Chondrocyte (in vitro differentiated cells): ENCODE data around the gene SEC61B. TPM values are rescaled to one million over a fixed set of nuclear protein-coding genes. Genes with fewer than 3 reads are reported as not detected.

Experiments
- DNase-seq: peaks from one replicate; pipeline ENCODE4 v3.0.0; 2021; ENCODE audit warnings: mixed read lengths, low spot score
- H3K27ac Mint-ChIP-seq: one replicate; pipeline ENCODE4 v1.8.0; 2021; ENCODE audit warnings: mild to moderate bottlenecking, moderate library complexity, mixed read lengths; ENCODE audit not compliant: unreplicated experiment
- H3K27me3 Mint-ChIP-seq: 2 replicates; pipeline ENCODE4 v1.8.0; 2021; ENCODE audit warnings: low read depth, mixed read lengths
- H3K36me3 Mint-ChIP-seq: 2 replicates; pipeline ENCODE4 v1.8.0; 2021; ENCODE audit warnings: low read depth, mixed read lengths
- H3K4me1 Mint-ChIP-seq: 2 replicates; pipeline ENCODE4 v1.8.0; 2021; ENCODE audit warnings: low read depth, mild to moderate bottlenecking, mixed read lengths
- H3K4me3 Mint-ChIP-seq: one replicate; pipeline ENCODE4 v1.8.0; 2021; ENCODE audit warnings: mild to moderate bottlenecking, moderate library complexity, mixed read lengths; ENCODE audit not compliant: unreplicated experiment
- H3K9me3 Mint-ChIP-seq: 2 replicates; pipeline ENCODE4 v1.8.0; 2021; ENCODE audit warnings: low read depth, mixed read lengths
- total RNA-seq: library from RNA; stranded (reverse); gene quantifications from 3 replicates; pipeline ENCODE4 v1.2.1, GENCODE V29; 2021
- TF ChIP-seq, protein P1 (sequence below): fragments of 200-600 bp; sonication (generic); IDR thresholded peaks from 2 replicates; pipeline ENCODE4 v1.5.0; 2021; ENCODE audit warnings: antibody characterized with exemption, mild to moderate bottlenecking, moderate library complexity

SEC61B gene
- total RNA-seq, 1 donor from 2014 or later: 167 TPM

DNA sequence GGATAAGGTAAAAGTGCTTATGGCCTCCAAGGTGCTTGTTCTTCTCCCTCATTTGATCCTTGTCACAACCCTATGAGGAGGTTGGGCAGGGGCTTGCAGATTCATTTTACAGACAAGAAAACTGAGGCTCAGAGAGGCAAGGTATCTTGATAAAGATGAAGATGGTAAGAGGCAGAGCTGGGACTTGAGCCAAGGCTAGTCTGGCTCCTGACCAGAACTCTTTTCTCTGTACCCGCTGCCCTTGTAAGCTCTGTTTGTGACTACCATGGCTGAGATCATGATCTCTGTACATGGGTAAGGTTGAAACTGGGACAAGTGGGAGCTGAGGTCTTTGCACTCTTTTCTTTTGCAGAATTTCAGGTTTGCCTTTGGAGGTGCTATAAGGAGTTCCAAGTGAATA, 33.6 kb downstream of the SEC61B start:
- TF ChIP-seq, protein P1, sequence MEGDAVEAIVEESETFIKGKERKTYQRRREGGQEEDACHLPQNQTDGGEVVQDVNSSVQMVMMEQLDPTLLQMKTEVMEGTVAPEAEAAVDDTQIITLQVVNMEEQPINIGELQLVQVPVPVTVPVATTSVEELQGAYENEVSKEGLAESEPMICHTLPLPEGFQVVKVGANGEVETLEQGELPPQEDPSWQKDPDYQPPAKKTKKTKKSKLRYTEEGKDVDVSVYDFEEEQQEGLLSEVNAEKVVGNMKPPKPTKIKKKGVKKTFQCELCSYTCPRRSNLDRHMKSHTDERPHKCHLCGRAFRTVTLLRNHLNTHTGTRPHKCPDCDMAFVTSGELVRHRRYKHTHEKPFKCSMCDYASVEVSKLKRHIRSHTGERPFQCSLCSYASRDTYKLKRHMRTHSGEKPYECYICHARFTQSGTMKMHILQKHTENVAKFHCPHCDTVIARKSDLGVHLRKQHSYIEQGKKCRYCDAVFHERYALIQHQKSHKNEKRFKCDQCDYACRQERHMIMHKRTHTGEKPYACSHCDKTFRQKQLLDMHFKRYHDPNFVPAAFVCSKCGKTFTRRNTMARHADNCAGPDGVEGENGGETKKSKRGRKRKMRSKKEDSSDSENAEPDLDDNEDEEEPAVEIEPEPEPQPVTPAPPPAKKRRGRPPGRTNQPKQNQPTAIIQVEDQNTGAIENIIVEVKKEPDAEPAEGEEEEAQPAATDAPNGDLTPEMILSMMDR: no peak
- H3K27ac Mint-ChIP-seq: no peak overlapping the region

DNA sequence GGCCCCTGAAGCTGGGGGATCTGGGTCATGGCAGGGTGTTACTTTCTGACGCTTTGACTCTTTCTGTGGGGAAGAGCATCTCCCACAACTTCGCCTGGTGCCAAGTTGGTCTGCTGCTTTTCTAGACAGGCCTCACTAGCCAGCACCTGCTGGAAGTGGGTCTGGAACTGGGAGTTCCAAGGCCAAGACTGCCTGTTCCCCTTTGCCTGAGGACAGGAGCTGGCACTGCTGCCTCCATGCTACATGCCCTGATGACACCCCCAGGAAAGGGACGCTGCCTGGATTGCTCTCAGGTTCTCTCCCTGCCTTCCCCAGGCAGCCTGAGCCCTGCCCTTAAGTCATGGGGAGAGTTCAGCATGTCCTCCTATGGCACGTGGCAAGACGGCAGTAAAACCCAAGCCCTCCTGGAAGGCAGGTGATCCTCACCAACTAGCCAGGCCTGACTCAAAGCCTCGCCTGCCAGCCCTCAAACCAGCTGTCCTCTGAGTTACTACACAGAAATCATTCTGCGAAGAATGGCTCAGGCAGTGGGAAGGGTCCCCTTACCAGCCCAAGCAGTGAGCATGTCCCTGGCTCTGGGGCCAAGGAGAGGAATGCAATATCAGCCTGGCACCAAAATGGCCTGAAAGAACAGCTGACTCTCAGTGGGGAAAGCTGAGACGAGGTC, 35.8 kb downstream of the SEC61B start:
- DNase-seq: no peak
- H3K4me1 Mint-ChIP-seq: peaks cover 5% of the 10 kb centered on the region
- H3K36me3 Mint-ChIP-seq: no peaks in the 10 kb centered on the region
- no peaks in the 10 kb centered on the region for H3K9me3 Mint-ChIP-seq
- TF ChIP-seq, protein P1: no peak
- no peaks in the 10 kb centered on the region for H3K27me3 Mint-ChIP-seq
- no peak overlapping the region for H3K4me3 Mint-ChIP-seq
- no peak overlapping the region for H3K27ac Mint-ChIP-seq

More for the DNA sequence above, 33.6 kb downstream of the SEC61B start:
- no peaks in the 10 kb centered on the region for H3K36me3 Mint-ChIP-seq
- H3K4me1 Mint-ChIP-seq: peaks cover 5% of the 10 kb centered on the region
- H3K27me3 Mint-ChIP-seq: no peaks in the 10 kb centered on the region
- DNase-seq: no peak
- H3K4me3 Mint-ChIP-seq: no peak overlapping the region
- no peaks in the 10 kb centered on the region for H3K9me3 Mint-ChIP-seq

DNA sequence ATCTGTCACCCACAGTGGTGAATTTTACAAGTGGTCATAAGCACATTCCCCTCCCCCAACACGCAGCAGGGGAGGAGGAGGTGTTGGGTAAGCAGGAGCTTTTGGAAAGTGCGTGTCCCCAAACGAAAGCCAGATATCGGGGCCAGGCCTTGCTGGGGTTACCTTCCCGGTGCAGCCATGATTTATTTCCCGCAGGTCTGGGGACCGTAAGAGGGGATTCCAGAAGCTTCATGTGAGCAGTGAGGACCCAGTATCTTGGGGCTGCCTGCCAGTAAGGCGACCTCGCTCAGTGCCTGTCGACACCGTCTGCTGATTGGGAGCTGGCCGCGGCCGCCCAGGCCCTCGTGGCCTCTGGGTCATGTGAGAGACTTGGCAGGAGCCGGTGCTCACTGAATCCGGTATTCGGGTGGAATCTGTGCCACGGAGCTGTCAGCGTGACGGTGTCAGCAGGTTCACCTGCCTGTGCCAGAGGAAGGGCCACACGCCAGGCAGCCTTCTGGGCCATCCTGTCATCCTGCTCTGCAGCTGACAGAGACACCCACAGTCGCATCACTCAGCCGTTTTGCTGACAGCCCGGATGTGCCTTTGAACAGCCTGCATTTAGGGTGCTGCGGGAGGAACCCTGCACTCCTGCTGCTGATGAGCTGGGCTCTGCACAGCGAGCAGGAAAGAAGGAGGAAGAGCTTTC, 37.3 kb downstream of the SEC61B start:
- Mint-ChIP-seq H3K4me1 (peaks cover 5% of the 10 kb centered on the region), H3K9me3 (no peaks in the 10 kb centered on the region), H3K27ac (no peak overlapping the region), H3K4me3 (peak overlapping the region; percentile 51), H3K27me3 (no peaks in the 10 kb centered on the region), H3K36me3 (peaks cover 2% of the 10 kb centered on the region)
- TF ChIP-seq, protein P1: no peak
- peak; percentile 91 for DNase-seq

DNA sequence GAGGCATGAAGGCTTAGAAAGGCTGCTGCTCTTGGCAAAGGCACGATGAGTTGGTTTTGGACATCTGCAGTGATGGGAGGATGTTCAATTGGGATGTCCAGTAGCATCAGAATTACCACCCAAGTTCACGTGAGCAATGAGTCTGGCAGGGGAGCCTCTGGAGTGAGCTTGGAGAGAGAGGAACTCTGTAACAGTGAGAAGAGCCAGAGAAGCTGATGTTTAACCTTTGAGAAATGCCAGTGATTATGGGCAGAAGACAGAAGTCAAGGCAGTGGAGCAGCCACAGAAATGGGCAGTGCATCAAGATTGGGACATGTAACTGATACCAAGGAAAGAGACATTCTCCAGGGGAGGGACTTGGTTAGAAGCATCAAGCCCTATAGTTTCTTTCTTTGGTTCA, 39.8 kb downstream of the SEC61B start:
- H3K27me3 Mint-ChIP-seq: no peaks in the 10 kb centered on the region
- H3K4me3 Mint-ChIP-seq: no peak overlapping the region
- peaks cover 2% of the 10 kb centered on the region for H3K36me3 Mint-ChIP-seq
- TF ChIP-seq, protein P1: no peak
- H3K9me3 Mint-ChIP-seq: no peaks in the 10 kb centered on the region
- DNase-seq: no peak
- H3K27ac Mint-ChIP-seq: no peak overlapping the region
- H3K4me1 Mint-ChIP-seq: peaks cover 12% of the 10 kb centered on the region

DNA sequence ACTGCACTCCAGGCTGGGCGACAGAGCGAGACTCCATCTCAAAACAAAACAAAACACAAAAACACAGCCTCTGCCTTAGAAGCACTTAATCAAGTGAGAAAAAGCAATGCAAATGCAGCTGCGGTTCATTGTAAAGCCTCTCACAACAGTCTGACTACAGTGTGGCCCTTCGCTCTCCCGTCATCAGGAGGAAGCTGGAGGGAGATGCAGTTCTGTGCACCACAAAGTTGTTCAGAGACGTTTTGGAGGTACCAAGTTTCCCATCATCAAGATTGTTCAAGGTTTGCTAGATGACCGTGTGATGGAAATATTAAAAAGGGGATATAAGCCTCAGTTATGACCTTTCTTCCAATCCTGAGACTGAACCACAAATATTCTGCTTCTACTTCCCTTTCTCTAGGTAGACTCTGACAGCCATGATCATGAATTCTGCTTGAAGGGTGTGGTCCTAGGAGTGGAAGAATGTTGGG, 40.9 kb downstream of the SEC61B start:
- TF ChIP-seq, protein P1: no peak
- DNase-seq: no peak
- Mint-ChIP-seq H3K27me3 (no peaks in the 10 kb centered on the region), H3K4me3 (no peak overlapping the region), H3K4me1 (peaks cover 13% of the 10 kb centered on the region), H3K9me3 (no peaks in the 10 kb centered on the region), H3K36me3 (peaks cover 2% of the 10 kb centered on the region), H3K27ac (no peak overlapping the region)
